Measurements from ENCODE around the gene PHOX2A.

The PHOX2A gene

GRCh38 chr11:72236083-72236697 lies 7.8 kb downstream of the PHOX2A start:
- Histone ChIP-seq H2AFZ (ENCODE audit: low read depth, low read length) (no peak overlapping the region), H3K36me3 (replicated peaks; ENCODE audit: low read depth, low read length) (peaks cover 67% of the 10 kb centered on the region)

GRCh38 chr11:72235351-72236057 lies 8.5 kb downstream of the PHOX2A start:
- no peak overlapping the region for H2AFZ ChIP-seq (ENCODE audit: low read depth, low read length)
- H3K79me2 ChIP-seq (ENCODE audit: low read length), result no peaks in the 10 kb centered on the region
- no peaks in the 10 kb centered on the region for H3K9me3 ChIP-seq (ENCODE audit: insufficient read depth, low read length)
- TF ChIP-seq EZH2phosphoT487 (IDR thresholded peaks at IDR 0.05; ENCODE audit: low read depth) (no peak), CTCF (IDR thresholded peaks at IDR 0.05; ENCODE audit: low read depth, low read length) (no peak)
- no peak overlapping the region for H3K4me2 ChIP-seq (ENCODE audit: low read length)
- no peaks in the 10 kb centered on the region for H3K27me3 ChIP-seq (ENCODE audit: low read depth, low read length)
- H3K4me3 ChIP-seq (ENCODE audit: low read length), result no peak overlapping the region
- H3K9ac ChIP-seq (ENCODE audit: low read length), result no peak overlapping the region
- no peak overlapping the region for H3K27ac ChIP-seq (ENCODE audit: low read length)
- H4K20me1 ChIP-seq (ENCODE audit: insufficient read depth, low read length), result peaks cover 27% of the 10 kb centered on the region; the same call in 1 of the 2 replicates
- H3K4me1 ChIP-seq (ENCODE audit: low read length), result no peaks in the 10 kb centered on the region
- H3K36me3 ChIP-seq (replicated peaks; ENCODE audit: low read depth, low read length), result peaks cover 73% of the 10 kb centered on the region

More at GRCh38 chr11:72236083-72236697, 7.8 kb downstream of the PHOX2A start:
- TF ChIP-seq EZH2phosphoT487 (IDR thresholded peaks at IDR 0.05; ENCODE audit: low read depth), result no peak
- TF ChIP-seq CTCF (IDR thresholded peaks at IDR 0.05; ENCODE audit: low read depth, low read length), result no peak
- Histone ChIP-seq H3K9me3 (ENCODE audit: insufficient read depth, low read length) (no peaks in the 10 kb centered on the region), H3K79me2 (ENCODE audit: low read length) (no peaks in the 10 kb centered on the region), H3K4me1 (ENCODE audit: low read length) (no peaks in the 10 kb centered on the region), H3K4me2 (ENCODE audit: low read length) (no peak overlapping the region), H3K27ac (ENCODE audit: low read length) (no peak overlapping the region), H3K9ac (ENCODE audit: low read length) (no peak overlapping the region), H3K4me3 (ENCODE audit: low read length) (no peak overlapping the region), H4K20me1 (ENCODE audit: insufficient read depth, low read length) (peaks cover 27% of the 10 kb centered on the region; the same call in 1 of the 2 replicates), H3K27me3 (ENCODE audit: low read depth, low read length) (no peaks in the 10 kb centered on the region)

- TF ChIP-seq EZH2phosphoT487 (IDR thresholded peaks at IDR 0.05; ENCODE audit: low read depth) (no peak), CTCF (IDR thresholded peaks at IDR 0.05; ENCODE audit: low read depth, low read length) (no peak)
- no peak overlapping the region for H3K4me3 ChIP-seq (ENCODE audit: low read length)
- peaks cover 79% of the 10 kb centered on the region for H3K36me3 ChIP-seq (replicated peaks; ENCODE audit: low read depth, low read length)
- H2AFZ ChIP-seq (ENCODE audit: low read depth, low read length), result no peak overlapping the region
- no peaks in the 10 kb centered on the region for H3K9me3 ChIP-seq (ENCODE audit: insufficient read depth, low read length)
- H3K4me1 ChIP-seq (ENCODE audit: low read length), result no peaks in the 10 kb centered on the region
- no peaks in the 10 kb centered on the region for H3K27me3 ChIP-seq (ENCODE audit: low read depth, low read length)
- no peak overlapping the region for H3K27ac ChIP-seq (ENCODE audit: low read length)
- H3K79me2 ChIP-seq (ENCODE audit: low read length), result no peaks in the 10 kb centered on the region
- H3K4me2 ChIP-seq (ENCODE audit: low read length), result no peak overlapping the region
- H3K9ac ChIP-seq (ENCODE audit: low read length), result no peak overlapping the region
- H4K20me1 ChIP-seq (ENCODE audit: insufficient read depth, low read length), result peaks cover 27% of the 10 kb centered on the region; the same call in 1 of the 2 replicates
Observed at GRCh38 chr11:72234920-72235319, 9.1 kb downstream of the PHOX2A start.

GRCh38 chr11:72234514-72234830 lies 9.5 kb downstream of the PHOX2A start:
- TF ChIP-seq CTCF (IDR thresholded peaks at IDR 0.05; ENCODE audit: low read depth, low read length) (no peak), EZH2phosphoT487 (IDR thresholded peaks at IDR 0.05; ENCODE audit: low read depth) (no peak)
- Histone ChIP-seq H4K20me1 (ENCODE audit: insufficient read depth, low read length) (peaks cover 27% of the 10 kb centered on the region; the same call in 1 of the 2 replicates), H3K36me3 (replicated peaks; ENCODE audit: low read depth, low read length) (peaks cover 83% of the 10 kb centered on the region)

More at GRCh38 chr11:72234514-72234830, 9.5 kb downstream of the PHOX2A start:
- Histone ChIP-seq H3K79me2 (ENCODE audit: low read length) (no peaks in the 10 kb centered on the region), H3K9ac (ENCODE audit: low read length) (no peak overlapping the region), H3K27me3 (ENCODE audit: low read depth, low read length) (no peaks in the 10 kb centered on the region), H3K9me3 (ENCODE audit: insufficient read depth, low read length) (no peaks in the 10 kb centered on the region), H3K4me3 (ENCODE audit: low read length) (no peak overlapping the region), H3K27ac (ENCODE audit: low read length) (no peak overlapping the region), H3K4me2 (ENCODE audit: low read length) (no peak overlapping the region), H3K4me1 (ENCODE audit: low read length) (no peaks in the 10 kb centered on the region), H2AFZ (ENCODE audit: low read depth, low read length) (no peak overlapping the region)

Data from OCI-LY3 (cell line).